Measurements from ENCODE around the gene TLN1.

TLN1 gene

DNA sequence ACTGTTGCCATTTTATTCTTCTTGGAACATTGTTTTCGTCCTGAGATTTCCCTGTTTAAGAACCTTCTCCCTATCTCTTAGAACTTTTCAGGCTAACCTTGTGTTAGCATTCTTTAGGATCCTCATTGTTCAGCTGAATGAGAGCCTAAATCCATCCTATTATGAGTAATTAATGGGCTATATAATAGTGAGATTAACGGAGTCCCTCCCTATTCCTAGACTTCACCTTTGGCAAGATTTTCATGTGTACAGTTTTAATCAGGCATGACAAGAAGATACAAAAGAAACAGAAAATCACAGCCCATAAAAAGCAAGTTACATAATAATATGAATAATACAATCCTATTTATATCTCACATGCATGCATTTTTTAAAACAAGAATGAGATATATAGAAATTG lies 31.2 kb upstream of the TLN1 start:
- no peak overlapping the region for H3K4me3 ChIP-seq (ENCODE audit: low read length)
- DNase-seq (ENCODE audit: low read depth), result no peak
- TF ChIP-seq CTCF (conservative IDR thresholded peaks at IDR 0.05; ENCODE audit: low read depth, low read length), result no peak

DNA sequence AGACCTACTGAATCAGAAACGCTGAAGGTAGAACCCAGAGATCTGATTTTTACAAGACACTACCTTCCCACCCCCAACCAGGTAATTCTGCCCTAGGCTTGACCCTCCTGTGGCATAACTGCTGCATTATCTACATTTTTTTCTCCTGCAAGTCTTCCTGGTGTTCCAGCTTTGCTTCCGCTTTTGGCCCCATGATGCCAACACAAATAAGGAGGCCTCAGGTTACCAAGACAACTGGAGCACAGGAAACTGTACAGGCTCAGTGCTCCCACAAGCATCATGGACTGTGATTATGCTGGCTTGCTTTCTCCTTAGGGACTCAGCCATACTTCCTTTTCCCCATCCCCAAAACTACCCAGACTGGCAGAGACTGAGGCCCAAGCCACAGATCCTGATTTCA lies 28.7 kb upstream of the TLN1 start:
- H3K4me3 ChIP-seq (ENCODE audit: low read length), result no peak overlapping the region
- DNase-seq (ENCODE audit: low read depth), result peak; percentile 52
- TF ChIP-seq CTCF (conservative IDR thresholded peaks at IDR 0.05; ENCODE audit: low read depth, low read length), result no peak

DNA sequence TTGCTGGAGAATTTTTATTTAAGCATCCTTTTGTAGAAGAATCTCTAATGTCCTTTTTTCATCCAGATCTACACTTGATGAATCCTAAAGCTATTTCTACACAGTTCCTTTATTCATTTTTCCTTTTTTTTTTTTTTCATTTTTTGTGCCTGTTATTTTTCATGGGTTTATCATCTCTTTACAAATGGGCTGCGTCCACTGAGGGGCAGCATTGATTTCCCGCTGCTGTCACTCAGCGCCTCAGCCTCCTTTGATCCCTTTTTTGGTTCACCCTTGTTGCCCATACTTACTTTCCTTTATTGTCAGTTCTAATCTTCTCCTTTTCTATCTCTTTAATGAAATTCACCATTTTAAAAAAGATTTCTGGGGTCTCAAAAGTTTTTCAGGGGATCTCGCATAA lies 27.8 kb upstream of the TLN1 start:
- TF ChIP-seq CTCF (conservative IDR thresholded peaks at IDR 0.05; ENCODE audit: low read depth, low read length), result no peak
- DNase-seq (ENCODE audit: low read depth), result no peak
- H3K4me3 ChIP-seq (ENCODE audit: low read length), result no peak overlapping the region

- H3K4me3 ChIP-seq (ENCODE audit: low read length), result no peak overlapping the region
- TF ChIP-seq CTCF (conservative IDR thresholded peaks at IDR 0.05; ENCODE audit: low read depth, low read length), result no peak
- no peak for DNase-seq (ENCODE audit: low read depth)
These were observed 26.6 kb upstream of the TLN1 start for GRCh38 chr9:35758475-35759050.

GRCh38 chr9:35757892-35758275 lies 25.9 kb upstream of the TLN1 start:
- no peak for TF ChIP-seq CTCF (conservative IDR thresholded peaks at IDR 0.05; ENCODE audit: low read depth, low read length)
- H3K4me3 ChIP-seq (ENCODE audit: low read length), result peak overlapping the region; percentile 83
- no peak for DNase-seq (ENCODE audit: low read depth)

DNA sequence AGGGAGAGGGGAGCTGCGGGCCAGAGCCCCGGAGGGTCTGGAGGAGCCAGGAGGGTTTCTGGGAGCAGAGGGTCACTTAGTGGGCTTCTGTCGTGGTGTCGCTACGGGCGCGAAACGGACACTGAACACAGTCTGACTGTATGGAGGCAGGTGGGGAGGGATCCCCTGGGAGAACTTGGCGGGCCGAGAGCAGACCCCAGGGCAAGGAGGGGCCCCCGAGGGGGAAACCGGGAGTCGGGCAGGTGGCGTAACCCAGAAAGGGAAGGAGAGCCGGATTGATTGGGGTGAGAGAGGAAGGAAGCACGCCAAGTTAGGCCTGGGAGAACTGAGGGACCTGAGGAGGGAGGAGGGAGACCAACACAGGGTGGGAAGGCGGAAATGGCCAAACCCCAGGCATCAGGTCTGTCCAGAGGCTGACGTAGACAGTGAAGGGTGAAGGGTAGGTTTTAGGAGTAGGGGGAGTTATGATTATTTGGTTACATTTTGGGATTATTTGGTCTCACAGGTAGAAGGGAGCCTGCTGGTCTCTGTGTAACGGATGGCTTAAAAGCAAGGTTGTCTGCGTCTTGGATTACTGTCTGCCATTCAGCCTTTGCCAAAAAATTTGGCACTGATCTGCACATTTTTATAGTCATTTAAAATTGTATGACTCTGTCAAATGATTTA lies 25.4 kb upstream of the TLN1 start:
- no peak for DNase-seq (ENCODE audit: low read depth)
- TF ChIP-seq CTCF (conservative IDR thresholded peaks at IDR 0.05; ENCODE audit: low read depth, low read length), result no peak
- peak overlapping the region; percentile 83 for H3K4me3 ChIP-seq (ENCODE audit: low read length)
